ENCODE results near the gene EIF4G3.
"Not testable (repeated sequence)": the region's sequence is repeated elsewhere in the genome, so short reads cannot be mapped to it uniquely, and the experiment has no call there.

Gene EIF4G3

GRCh38 chr1:20870718-20871117, 306.0 kb downstream of the EIF4G3 start:
- DNase-seq (ENCODE audit: low read depth): no peak

- DNase-seq (ENCODE audit: low read depth): no peak
These were observed 308.4 kb downstream of the EIF4G3 start for GRCh38 chr1:20868263-20868662.

- no peak for DNase-seq (ENCODE audit: low read depth)
These were observed 308.9 kb downstream of the EIF4G3 start for GRCh38 chr1:20867847-20868246.

- DNase-seq (ENCODE audit: low read depth): no peak
These were observed 309.6 kb downstream of the EIF4G3 start for GRCh38 chr1:20867062-20867461.

GRCh38 chr1:20865001-20865400, 311.7 kb downstream of the EIF4G3 start:
- DNase-seq (ENCODE audit: low read depth): no peak

GRCh38 chr1:20854529-20854928, 322.2 kb downstream of the EIF4G3 start:
- no peak for DNase-seq (ENCODE audit: low read depth)

GRCh38 chr1:20851791-20852190, 324.9 kb downstream of the EIF4G3 start:
- DNase-seq (ENCODE audit: low read depth): not testable (repeated sequence)

GRCh38 chr1:20850021-20850420, 326.7 kb downstream of the EIF4G3 start:
- no peak for DNase-seq (ENCODE audit: low read depth)

GRCh38 chr1:20849100-20849499, 327.6 kb downstream of the EIF4G3 start:
- DNase-seq (ENCODE audit: low read depth): no peak

GRCh38 chr1:20848162-20848561, 328.5 kb downstream of the EIF4G3 start:
- no peak for DNase-seq (ENCODE audit: low read depth)

GRCh38 chr1:20847611-20848080, 329.1 kb downstream of the EIF4G3 start:
- DNase-seq (ENCODE audit: low read depth): no peak

- DNase-seq (ENCODE audit: low read depth): no peak
These were observed 330.0 kb downstream of the EIF4G3 start for GRCh38 chr1:20846461-20847374.

- DNase-seq (ENCODE audit: low read depth): no peak
These were observed 336.0 kb downstream of the EIF4G3 start for GRCh38 chr1:20840731-20841130.

- DNase-seq (ENCODE audit: low read depth): no peak
These were observed 339.0 kb downstream of the EIF4G3 start for GRCh38 chr1:20837554-20838192.

GRCh38 chr1:20836230-20836629, 340.5 kb downstream of the EIF4G3 start:
- DNase-seq (ENCODE audit: low read depth): no peak

GRCh38 chr1:20834780-20835179, 341.9 kb downstream of the EIF4G3 start:
- no peak for DNase-seq (ENCODE audit: low read depth)

GRCh38 chr1:20834192-20834591, 342.5 kb downstream of the EIF4G3 start:
- DNase-seq (ENCODE audit: low read depth): no peak

GRCh38 chr1:20830378-20830777, 346.3 kb downstream of the EIF4G3 start:
- no peak for DNase-seq (ENCODE audit: low read depth)

- DNase-seq (ENCODE audit: low read depth): no peak
These were observed 346.8 kb downstream of the EIF4G3 start for GRCh38 chr1:20829946-20830345.

GRCh38 chr1:20829531-20829930, 347.2 kb downstream of the EIF4G3 start:
- no peak for DNase-seq (ENCODE audit: low read depth)

- no peak for DNase-seq (ENCODE audit: low read depth)
These were observed 352.9 kb downstream of the EIF4G3 start for GRCh38 chr1:20823845-20824244.

GRCh38 chr1:20821466-20821865, 355.2 kb downstream of the EIF4G3 start:
- no peak for DNase-seq (ENCODE audit: low read depth)

GRCh38 chr1:20819818-20820217, 356.9 kb downstream of the EIF4G3 start:
- DNase-seq (ENCODE audit: low read depth): no peak

Data from GM04503 (cell line).